ENCODE data around the gene NRXN3. TPM values are rescaled to one million over a fixed set of nuclear protein-coding genes. Genes with fewer than 3 reads are reported as not detected.

NRXN3 gene
- total RNA-seq, 1 donor from 2014 or later, result 5.9 TPM

DNA sequence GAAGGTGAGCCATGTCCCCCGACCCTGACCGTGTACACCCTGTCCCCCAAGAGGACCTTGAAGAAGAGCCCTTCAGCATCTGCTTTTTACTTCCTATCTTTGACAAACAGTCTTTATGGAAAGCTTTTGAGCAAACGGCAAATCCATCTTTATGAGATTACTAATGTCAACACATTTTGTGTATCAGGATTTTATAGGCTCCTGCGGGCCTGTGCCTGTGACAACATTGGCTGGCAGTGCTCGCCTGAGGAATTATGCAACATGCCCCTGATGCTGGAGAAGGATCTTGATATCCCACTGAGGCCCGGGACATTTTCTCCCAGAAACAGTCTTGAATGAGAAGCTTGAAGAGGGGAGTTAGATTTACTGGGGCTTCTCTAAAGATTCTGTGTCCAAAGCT, 416.5 kb downstream of the NRXN3 start:
- no peaks in the 10 kb centered on the region for H3K9me3 Mint-ChIP-seq

DNA sequence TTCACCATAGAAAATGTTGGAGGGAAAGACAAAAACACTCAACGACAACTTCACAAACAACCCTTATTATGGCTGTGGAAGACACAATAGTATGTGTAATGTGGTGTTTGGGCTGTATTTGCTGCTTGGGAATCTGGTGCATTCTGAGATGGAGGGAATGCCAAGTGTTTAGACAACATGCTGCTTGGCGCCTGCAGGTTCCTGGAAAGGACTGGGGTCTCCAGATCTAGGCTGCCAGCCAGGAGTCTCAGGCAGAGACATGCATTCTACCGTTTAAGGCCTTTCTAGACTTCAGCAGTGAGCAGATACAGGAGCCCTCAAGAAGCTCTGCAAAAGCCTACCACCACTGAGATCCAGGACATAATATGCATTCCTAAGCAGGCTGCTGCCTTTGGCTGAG, 418.7 kb downstream of the NRXN3 start:
- H3K36me3 Mint-ChIP-seq, result no peaks in the 10 kb centered on the region
- H3K4me3 Mint-ChIP-seq, result no peak overlapping the region
- H3K79me2 ChIP-seq (ENCODE audit: low read depth), result no peaks in the 10 kb centered on the region

More for the DNA sequence above, 416.5 kb downstream of the NRXN3 start:
- Histone ChIP-seq H3K4me3 (no peak overlapping the region), H4K20me1 (ENCODE audit: low read depth) (no peaks in the 10 kb centered on the region), H3K4me2 (no peak overlapping the region), H3K27me3 (no peaks in the 10 kb centered on the region), H3K4me1 (peaks cover 3% of the 10 kb centered on the region), H3K9ac (no peak overlapping the region), H3K9me3 (ENCODE audit: low read depth) (no peaks in the 10 kb centered on the region), H3K27ac (no peak overlapping the region), H3K36me3 (no peaks in the 10 kb centered on the region), H3F3A (ENCODE audit: low read depth) (no peaks in the 10 kb centered on the region), H3K79me2 (ENCODE audit: low read depth) (no peaks in the 10 kb centered on the region), H2AFZ (replicated peaks) (no peak overlapping the region)
- H3K27me3 Mint-ChIP-seq (ENCODE audit: insufficient read depth, low read depth), result peaks cover 4% of the 10 kb centered on the region
- H3K4me1 Mint-ChIP-seq, result peaks cover 8% of the 10 kb centered on the region
- no peak overlapping the region for H3K27ac Mint-ChIP-seq
- TF ChIP-seq EZH2 (IDR thresholded peaks at IDR 0.05) (no peak), CTCF (IDR thresholded peaks at IDR 0.05) (no peak)
- H3K36me3 Mint-ChIP-seq, result no peaks in the 10 kb centered on the region
- no peak for DNase-seq (ENCODE audit: low spot score)
- no peak overlapping the region for H3K4me3 Mint-ChIP-seq

DNA sequence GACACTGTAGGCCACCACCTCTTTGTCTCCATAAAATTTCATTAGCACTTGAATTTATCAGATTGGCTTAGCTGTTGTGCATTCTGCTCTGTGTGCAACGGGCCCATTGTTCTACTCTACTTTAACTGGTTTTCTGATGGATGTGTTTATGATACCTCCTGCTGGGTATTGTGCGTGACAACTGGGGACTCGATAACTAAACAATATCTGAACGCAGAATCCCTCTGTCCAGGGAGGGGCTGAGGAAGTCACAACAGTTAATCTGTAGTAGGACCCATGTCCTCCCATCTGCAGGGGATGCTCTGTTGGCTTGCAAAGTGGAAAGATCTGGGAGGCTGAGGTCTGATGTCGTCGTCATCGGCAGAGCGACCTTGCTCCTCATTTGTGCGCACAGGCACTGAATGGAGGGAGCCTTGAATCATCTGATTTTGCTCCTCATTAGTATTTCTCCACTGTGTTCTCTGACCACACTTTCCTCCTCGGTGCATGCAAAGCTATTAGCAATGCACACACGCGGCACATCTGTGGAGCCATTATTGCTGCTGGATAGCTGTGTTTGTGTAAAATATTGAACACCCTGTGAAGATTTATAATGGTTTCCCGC, 422.5 kb downstream of the NRXN3 start:
- no peak for DNase-seq (ENCODE audit: low spot score)
- no peak overlapping the region for H3K27ac Mint-ChIP-seq
- peaks cover 10% of the 10 kb centered on the region for H3K4me1 Mint-ChIP-seq
- Histone ChIP-seq H3K9me3 (ENCODE audit: low read depth) (no peaks in the 10 kb centered on the region), H3K79me2 (ENCODE audit: low read depth) (no peaks in the 10 kb centered on the region), H3K4me3 (no peak overlapping the region), H2AFZ (replicated peaks) (no peak overlapping the region), H3F3A (ENCODE audit: low read depth) (no peaks in the 10 kb centered on the region), H3K27ac (no peak overlapping the region), H3K27me3 (no peaks in the 10 kb centered on the region), H3K9ac (no peak overlapping the region), H3K4me2 (no peak overlapping the region), H3K36me3 (no peaks in the 10 kb centered on the region), H3K4me1 (peaks cover 3% of the 10 kb centered on the region), H4K20me1 (ENCODE audit: low read depth) (no peaks in the 10 kb centered on the region)
- H3K4me3 Mint-ChIP-seq, result no peak overlapping the region
- peaks cover 4% of the 10 kb centered on the region for H3K27me3 Mint-ChIP-seq (ENCODE audit: insufficient read depth, low read depth)
- H3K36me3 Mint-ChIP-seq, result no peaks in the 10 kb centered on the region
- no peaks in the 10 kb centered on the region for H3K9me3 Mint-ChIP-seq
- TF ChIP-seq EZH2 (IDR thresholded peaks at IDR 0.05) (no peak), EZH2phosphoT487 (IDR thresholded peaks at IDR 0.05) (no peak), CTCF (IDR thresholded peaks at IDR 0.05) (no peak)

More for the DNA sequence above, 418.7 kb downstream of the NRXN3 start:
- H3F3A ChIP-seq (ENCODE audit: low read depth), result no peaks in the 10 kb centered on the region
- H2AFZ ChIP-seq (replicated peaks), result no peak overlapping the region
- H4K20me1 ChIP-seq (ENCODE audit: low read depth), result no peaks in the 10 kb centered on the region
- TF ChIP-seq CTCF (IDR thresholded peaks at IDR 0.05) (no peak), EZH2 (IDR thresholded peaks at IDR 0.05) (no peak), EZH2phosphoT487 (IDR thresholded peaks at IDR 0.05) (no peak)
- DNase-seq (ENCODE audit: low spot score), result no peak
- H3K9me3 Mint-ChIP-seq, result no peaks in the 10 kb centered on the region
- H3K4me1 Mint-ChIP-seq, result peaks cover 10% of the 10 kb centered on the region
- H3K27ac ChIP-seq, result no peak overlapping the region
- H3K9ac ChIP-seq, result no peak overlapping the region
- no peak overlapping the region for H3K4me3 ChIP-seq
- H3K4me2 ChIP-seq, result no peak overlapping the region
- no peak overlapping the region for H3K27ac Mint-ChIP-seq
- H3K36me3 ChIP-seq, result no peaks in the 10 kb centered on the region
- H3K27me3 Mint-ChIP-seq (ENCODE audit: insufficient read depth, low read depth), result peaks cover 4% of the 10 kb centered on the region
- no peaks in the 10 kb centered on the region for H3K27me3 ChIP-seq
- peaks cover 3% of the 10 kb centered on the region for H3K4me1 ChIP-seq
- H3K9me3 ChIP-seq (ENCODE audit: low read depth), result no peaks in the 10 kb centered on the region
